ENCODE results near the gene GSTCD.

DNA sequence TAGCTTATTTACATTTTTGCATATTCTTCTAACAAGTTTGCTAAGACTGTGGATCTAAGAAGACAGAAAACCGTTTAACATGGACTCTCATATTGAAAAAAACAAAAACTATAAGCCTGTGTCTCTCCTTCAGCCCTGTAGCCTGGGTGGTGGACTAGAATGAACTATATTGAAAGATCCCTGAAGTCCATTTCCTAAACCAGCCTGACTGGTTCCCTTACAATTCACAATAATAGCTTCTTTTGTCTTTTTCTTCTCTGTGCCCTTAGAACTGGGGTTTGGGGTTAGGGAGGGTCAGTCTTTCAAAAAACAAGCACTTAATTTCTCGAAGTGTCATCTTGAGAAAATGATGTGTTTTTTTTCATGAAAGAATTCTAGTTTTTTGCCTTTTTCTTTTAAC, 59.0 kb downstream of the GSTCD start:
- TF ChIP-seq POLR2A (IDR thresholded peaks at IDR 0.05) = no peak
- TF ChIP-seq, protein P1, sequence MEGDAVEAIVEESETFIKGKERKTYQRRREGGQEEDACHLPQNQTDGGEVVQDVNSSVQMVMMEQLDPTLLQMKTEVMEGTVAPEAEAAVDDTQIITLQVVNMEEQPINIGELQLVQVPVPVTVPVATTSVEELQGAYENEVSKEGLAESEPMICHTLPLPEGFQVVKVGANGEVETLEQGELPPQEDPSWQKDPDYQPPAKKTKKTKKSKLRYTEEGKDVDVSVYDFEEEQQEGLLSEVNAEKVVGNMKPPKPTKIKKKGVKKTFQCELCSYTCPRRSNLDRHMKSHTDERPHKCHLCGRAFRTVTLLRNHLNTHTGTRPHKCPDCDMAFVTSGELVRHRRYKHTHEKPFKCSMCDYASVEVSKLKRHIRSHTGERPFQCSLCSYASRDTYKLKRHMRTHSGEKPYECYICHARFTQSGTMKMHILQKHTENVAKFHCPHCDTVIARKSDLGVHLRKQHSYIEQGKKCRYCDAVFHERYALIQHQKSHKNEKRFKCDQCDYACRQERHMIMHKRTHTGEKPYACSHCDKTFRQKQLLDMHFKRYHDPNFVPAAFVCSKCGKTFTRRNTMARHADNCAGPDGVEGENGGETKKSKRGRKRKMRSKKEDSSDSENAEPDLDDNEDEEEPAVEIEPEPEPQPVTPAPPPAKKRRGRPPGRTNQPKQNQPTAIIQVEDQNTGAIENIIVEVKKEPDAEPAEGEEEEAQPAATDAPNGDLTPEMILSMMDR (IDR thresholded peaks at IDR 0.05) = no peak
